HG02885 (cell line): ENCODE data around the gene OR10J5.
"Not testable (repeated sequence)": the region's sequence is repeated elsewhere in the genome, so short reads cannot be mapped to it uniquely, and the experiment has no call there.

Experiments
- ATAC-seq: cut with Tn5 transposase; IDR thresholded peaks from one replicate; pipeline ENCODE4 v1.9.1; 2021; ENCODE audit warnings: mild to moderate bottlenecking; ENCODE audit not compliant: unreplicated experiment, poor library complexity

Gene OR10J5

GRCh38 chr1:159535907-159536306 lies at the start of gene OR10J5:
OR10J5 (minus strand) TSS chr1:159536007; CDS start chr1:159536007, 0 bp downstream.
- no peak for ATAC-seq

- no peak for ATAC-seq
These were observed 48.7 kb upstream of the OR10J5 start for GRCh38 chr1:159584536-159584935.

GRCh38 chr1:159581422-159581821 lies 45.6 kb upstream of the OR10J5 start:
- no peak for ATAC-seq

- ATAC-seq: peak; percentile 65
These were observed 44.5 kb upstream of the OR10J5 start for GRCh38 chr1:159580340-159580739.

- ATAC-seq: no peak
These were observed 41.6 kb upstream of the OR10J5 start for GRCh38 chr1:159577446-159577845.

- no peak for ATAC-seq
These were observed 26.9 kb upstream of the OR10J5 start for GRCh38 chr1:159562680-159563079.

GRCh38 chr1:159561497-159561896 lies 25.7 kb upstream of the OR10J5 start:
- no peak for ATAC-seq

- no peak for ATAC-seq
These were observed 24.8 kb upstream of the OR10J5 start for GRCh38 chr1:159560599-159560998.

- ATAC-seq: no peak
These were observed 21.1 kb upstream of the OR10J5 start for GRCh38 chr1:159556931-159557369.

GRCh38 chr1:159554696-159555095 lies 18.9 kb upstream of the OR10J5 start:
- no peak for ATAC-seq

- no peak for ATAC-seq
These were observed 18.5 kb upstream of the OR10J5 start for GRCh38 chr1:159554261-159554660.

GRCh38 chr1:159548126-159548525 lies 12.3 kb upstream of the OR10J5 start:
- no peak for ATAC-seq

- no peak for ATAC-seq
These were observed 2.9 kb downstream of the OR10J5 start for GRCh38 chr1:159532922-159533321.

GRCh38 chr1:159524792-159525191 lies 11.0 kb downstream of the OR10J5 start:
- ATAC-seq: not testable (repeated sequence)

- no peak for ATAC-seq
These were observed 25.6 kb downstream of the OR10J5 start for GRCh38 chr1:159510229-159510541.

GRCh38 chr1:159509440-159510228 lies 26.2 kb downstream of the OR10J5 start:
- no peak for ATAC-seq

GRCh38 chr1:159508951-159509350 lies 26.9 kb downstream of the OR10J5 start:
- ATAC-seq: no peak

GRCh38 chr1:159505676-159506075 lies 30.1 kb downstream of the OR10J5 start:
- ATAC-seq: no peak

- no peak for ATAC-seq
These were observed 34.7 kb downstream of the OR10J5 start for GRCh38 chr1:159501082-159501481.

- not testable (repeated sequence) for ATAC-seq
These were observed 41.1 kb downstream of the OR10J5 start for GRCh38 chr1:159494513-159495210.

- ATAC-seq: no peak
These were observed 42.5 kb downstream of the OR10J5 start for GRCh38 chr1:159493354-159493753.
